ENCODE results near the gene PCSK6. TPM values are rescaled to one million over a fixed set of nuclear protein-coding genes. Genes with fewer than 3 reads are reported as not detected.
"Not testable (repeated sequence)": the region's sequence is repeated elsewhere in the genome, so short reads cannot be mapped to it uniquely, and the experiment has no call there.

PCSK6 gene
- total RNA-seq, 1 experiment from 2014 or later: 10.6 TPM

DNA sequence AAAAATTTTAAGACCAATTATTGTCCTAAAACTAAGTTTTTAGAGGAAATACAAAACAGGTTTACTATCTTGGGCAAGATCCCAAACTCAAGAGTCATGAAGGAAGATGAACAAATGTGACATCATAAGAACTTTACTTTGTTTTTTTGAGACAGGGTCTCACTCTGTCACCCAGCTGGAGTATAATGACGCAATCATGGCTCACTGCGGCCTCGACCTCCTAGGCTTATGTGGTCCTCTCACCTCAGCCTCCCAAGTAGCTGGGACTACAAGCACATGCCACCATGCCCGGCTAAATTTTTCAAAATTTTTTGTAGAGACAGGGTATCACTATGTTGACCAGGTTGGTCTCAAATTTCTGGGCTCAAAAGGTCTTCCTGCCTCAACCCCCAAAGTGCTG lies 69.3 kb downstream of the PCSK6 start:
- no peaks in the 10 kb centered on the region for H3K36me3 ChIP-seq (ENCODE audit: control insufficient read depth, insufficient read depth, low read length)
- no peaks in the 10 kb centered on the region for H3K4me1 ChIP-seq (ENCODE audit: control insufficient read depth, insufficient read depth, low read length)
- CTCF ChIA-PET: no interaction called here
- POLR2A ChIA-PET: no interaction called here
- ATAC-seq: no peak
- intact Hi-C loops (cut with micrococcal nuclease; ENCODE audit: unreplicated experiment) (no loop called here), in situ Hi-C loops (cut with HindIII; ENCODE audit: low pct_unique_long_range_greater_than_20kb, low sequenced_read_pairs) (no loop called here)
- H3K27me3 ChIP-seq (ENCODE audit: control insufficient read depth, insufficient read depth, low read length): no peaks in the 10 kb centered on the region
- H3K9me3 ChIP-seq (ENCODE audit: control insufficient read depth, insufficient read depth, low read depth, low read length): no peaks in the 10 kb centered on the region
- no TSS peak for BruUV-seq (replicated peaks)
- no peak for DNase-seq (ENCODE audit: low read depth, low spot score)
- H3K27ac ChIP-seq (ENCODE audit: low read length): no peak overlapping the region
- H3K4me3 ChIP-seq (ENCODE audit: low read depth in 2 of 2, low read length in 2 of 2): no peak overlapping the region
- TF ChIP-seq SIN3A (IDR thresholded peaks at IDR 0.05; ENCODE audit: borderline replicate concordance, insufficient read depth, low read depth, low read length): no peak
- TF ChIP-seq TCF7L2 (IDR thresholded peaks at IDR 0.05; ENCODE audit: low read depth, low read length): no peak
- no peak for TF ChIP-seq CTCF (IDR thresholded peaks at IDR 0.05)
- TF ChIP-seq, protein P1, sequence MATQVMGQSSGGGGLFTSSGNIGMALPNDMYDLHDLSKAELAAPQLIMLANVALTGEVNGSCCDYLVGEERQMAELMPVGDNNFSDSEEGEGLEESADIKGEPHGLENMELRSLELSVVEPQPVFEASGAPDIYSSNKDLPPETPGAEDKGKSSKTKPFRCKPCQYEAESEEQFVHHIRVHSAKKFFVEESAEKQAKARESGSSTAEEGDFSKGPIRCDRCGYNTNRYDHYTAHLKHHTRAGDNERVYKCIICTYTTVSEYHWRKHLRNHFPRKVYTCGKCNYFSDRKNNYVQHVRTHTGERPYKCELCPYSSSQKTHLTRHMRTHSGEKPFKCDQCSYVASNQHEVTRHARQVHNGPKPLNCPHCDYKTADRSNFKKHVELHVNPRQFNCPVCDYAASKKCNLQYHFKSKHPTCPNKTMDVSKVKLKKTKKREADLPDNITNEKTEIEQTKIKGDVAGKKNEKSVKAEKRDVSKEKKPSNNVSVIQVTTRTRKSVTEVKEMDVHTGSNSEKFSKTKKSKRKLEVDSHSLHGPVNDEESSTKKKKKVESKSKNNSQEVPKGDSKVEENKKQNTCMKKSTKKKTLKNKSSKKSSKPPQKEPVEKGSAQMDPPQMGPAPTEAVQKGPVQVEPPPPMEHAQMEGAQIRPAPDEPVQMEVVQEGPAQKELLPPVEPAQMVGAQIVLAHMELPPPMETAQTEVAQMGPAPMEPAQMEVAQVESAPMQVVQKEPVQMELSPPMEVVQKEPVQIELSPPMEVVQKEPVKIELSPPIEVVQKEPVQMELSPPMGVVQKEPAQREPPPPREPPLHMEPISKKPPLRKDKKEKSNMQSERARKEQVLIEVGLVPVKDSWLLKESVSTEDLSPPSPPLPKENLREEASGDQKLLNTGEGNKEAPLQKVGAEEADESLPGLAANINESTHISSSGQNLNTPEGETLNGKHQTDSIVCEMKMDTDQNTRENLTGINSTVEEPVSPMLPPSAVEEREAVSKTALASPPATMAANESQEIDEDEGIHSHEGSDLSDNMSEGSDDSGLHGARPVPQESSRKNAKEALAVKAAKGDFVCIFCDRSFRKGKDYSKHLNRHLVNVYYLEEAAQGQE (IDR thresholded peaks at IDR 0.05; ENCODE audit: insufficient read depth in 1 of 2, low read depth in 2 of 2, low read length in 1 of 2): no peak

GRCh38 chr15:101416475-101416874 lies 73.0 kb downstream of the PCSK6 start:
- H3K36me3 ChIP-seq (ENCODE audit: control insufficient read depth, insufficient read depth, low read length); POLR2A ChIA-PET; intact Hi-C loops (cut with micrococcal nuclease; ENCODE audit: unreplicated experiment); BruUV-seq (replicated peaks); H3K27ac ChIP-seq (ENCODE audit: low read length); CTCF ChIA-PET; H3K4me3 ChIP-seq (ENCODE audit: low read depth in 2 of 2, low read length in 2 of 2); ATAC-seq; DNase-seq (ENCODE audit: low read depth, low spot score); H3K9me3 ChIP-seq (ENCODE audit: control insufficient read depth, insufficient read depth, low read depth, low read length); H3K4me1 ChIP-seq (ENCODE audit: control insufficient read depth, insufficient read depth, low read length); in situ Hi-C loops (cut with HindIII; ENCODE audit: low pct_unique_long_range_greater_than_20kb, low sequenced_read_pairs); H3K27me3 ChIP-seq (ENCODE audit: control insufficient read depth, insufficient read depth, low read length): not testable (repeated sequence)

- ATAC-seq (no peak), DNase-seq (ENCODE audit: low read depth, low spot score) (no peak)
- Histone ChIP-seq H3K9me3 (ENCODE audit: control insufficient read depth, insufficient read depth, low read depth, low read length) (no peaks in the 10 kb centered on the region), H3K36me3 (ENCODE audit: control insufficient read depth, insufficient read depth, low read length) (no peaks in the 10 kb centered on the region), H3K27me3 (ENCODE audit: control insufficient read depth, insufficient read depth, low read length) (no peaks in the 10 kb centered on the region), H3K27ac (ENCODE audit: low read length) (no peak overlapping the region), H3K4me3 (ENCODE audit: low read depth in 2 of 2, low read length in 2 of 2) (no peak overlapping the region), H3K4me1 (ENCODE audit: control insufficient read depth, insufficient read depth, low read length) (no peaks in the 10 kb centered on the region)
- ChIA-PET CTCF (no interaction called here), POLR2A (no interaction called here)
- intact Hi-C loops (cut with micrococcal nuclease; ENCODE audit: unreplicated experiment) (no loop called here), in situ Hi-C loops (cut with HindIII; ENCODE audit: low pct_unique_long_range_greater_than_20kb, low sequenced_read_pairs) (no loop called here)
- TF ChIP-seq POLR2AphosphoS5 (IDR thresholded peaks at IDR 0.05; ENCODE audit: low read depth, low read length): no peak
- no peak for TF ChIP-seq CTCF (IDR thresholded peaks at IDR 0.05)
- TF ChIP-seq, protein P1 (IDR thresholded peaks at IDR 0.05; ENCODE audit: insufficient read depth in 1 of 2, low read depth in 2 of 2, low read length in 1 of 2): no peak
- TF ChIP-seq SIN3A (IDR thresholded peaks at IDR 0.05; ENCODE audit: borderline replicate concordance, insufficient read depth, low read depth, low read length): no peak
- TF ChIP-seq TCF7L2 (IDR thresholded peaks at IDR 0.05; ENCODE audit: low read depth, low read length): no peak
- BruUV-seq (replicated peaks): no TSS peak
These were observed 76.3 kb downstream of the PCSK6 start for GRCh38 chr15:101413239-101413638.

Data from Panc1 (cell line).